Amygdala (tissue), 56 donors: ENCODE measurements around the gene KRT78.

Source experiments
- DNase-seq, 56 donors: peaks; one replicate each; lab custom pipeline; 2025; lab: John Stamatoyannopoulos, UW

KRT78 gene

GRCh38 chr12:52814710-52815155, 34.1 kb downstream of the KRT78 start:
- DNase-seq: no peak

DNA sequence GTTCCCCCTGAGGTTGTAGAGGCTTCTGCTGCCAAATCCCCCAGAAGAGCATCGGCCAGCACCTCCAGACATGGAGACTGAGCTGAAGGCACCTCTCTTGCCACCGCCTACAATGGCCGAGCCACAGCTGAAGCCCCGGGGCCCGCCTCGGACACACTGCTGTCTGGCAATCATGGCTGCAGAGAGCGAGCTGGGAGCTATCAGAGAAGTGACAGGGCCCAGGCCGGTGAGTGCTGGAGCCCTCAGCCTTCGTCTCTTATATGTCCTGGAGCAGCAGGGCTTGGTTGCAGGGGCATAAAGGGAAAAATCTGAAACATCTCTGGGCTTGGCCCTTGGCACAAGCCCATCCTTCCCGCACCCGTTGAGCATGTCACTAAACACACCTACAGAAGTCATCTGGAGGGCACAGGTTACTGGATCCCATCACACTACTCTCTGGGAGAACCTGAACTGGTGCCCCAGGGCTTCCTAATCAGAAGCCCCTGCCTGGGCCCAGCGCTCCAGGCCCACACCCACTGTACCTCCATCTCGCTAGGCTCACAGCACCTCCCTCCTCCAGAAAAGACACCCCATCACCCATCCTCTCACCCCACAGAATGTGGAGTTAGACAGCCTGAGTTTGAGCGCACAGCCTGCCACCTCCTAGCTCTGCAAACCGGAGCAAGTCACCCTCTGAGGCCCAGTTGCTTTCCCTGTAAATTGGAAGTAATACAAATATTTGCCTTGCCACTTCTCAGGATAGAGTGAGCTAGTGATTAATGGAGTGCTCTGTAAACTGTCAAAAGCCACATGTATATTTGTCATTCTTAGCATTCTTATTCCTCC, 34.7 kb downstream of the KRT78 start, which contains the start of gene KRT4:
TSS of gene KRT4 (minus strand) at position 232 of the 825 bp plus-strand sequence. CDS start at position 174, 58 bp downstream.
- no peak for DNase-seq

GRCh38 chr12:52813203-52813819, 35.5 kb downstream of the KRT78 start:
- no peak for DNase-seq

DNA sequence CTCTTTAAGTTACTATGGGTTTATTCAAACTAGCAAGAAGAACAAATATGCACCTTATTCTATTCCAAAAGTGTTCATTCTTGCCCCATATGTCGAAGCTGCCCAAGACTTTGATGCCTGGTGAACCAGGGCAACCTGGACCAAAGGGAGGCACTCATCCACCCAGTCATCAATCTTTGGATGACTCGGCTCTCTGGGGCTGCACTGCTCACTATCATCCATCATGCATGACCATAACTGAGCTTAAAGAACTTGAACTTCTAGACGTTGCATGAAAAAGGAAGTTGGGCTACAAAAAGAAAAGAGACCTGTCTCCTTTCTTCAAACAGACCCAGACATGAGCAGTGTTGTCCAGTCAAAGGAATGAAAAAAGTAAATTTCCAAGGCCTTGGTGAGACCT, 36.0 kb downstream of the KRT78 start:
- DNase-seq: no peak

GRCh38 chr12:52812073-52812400, 36.8 kb downstream of the KRT78 start:
- DNase-seq: no peak

DNA sequence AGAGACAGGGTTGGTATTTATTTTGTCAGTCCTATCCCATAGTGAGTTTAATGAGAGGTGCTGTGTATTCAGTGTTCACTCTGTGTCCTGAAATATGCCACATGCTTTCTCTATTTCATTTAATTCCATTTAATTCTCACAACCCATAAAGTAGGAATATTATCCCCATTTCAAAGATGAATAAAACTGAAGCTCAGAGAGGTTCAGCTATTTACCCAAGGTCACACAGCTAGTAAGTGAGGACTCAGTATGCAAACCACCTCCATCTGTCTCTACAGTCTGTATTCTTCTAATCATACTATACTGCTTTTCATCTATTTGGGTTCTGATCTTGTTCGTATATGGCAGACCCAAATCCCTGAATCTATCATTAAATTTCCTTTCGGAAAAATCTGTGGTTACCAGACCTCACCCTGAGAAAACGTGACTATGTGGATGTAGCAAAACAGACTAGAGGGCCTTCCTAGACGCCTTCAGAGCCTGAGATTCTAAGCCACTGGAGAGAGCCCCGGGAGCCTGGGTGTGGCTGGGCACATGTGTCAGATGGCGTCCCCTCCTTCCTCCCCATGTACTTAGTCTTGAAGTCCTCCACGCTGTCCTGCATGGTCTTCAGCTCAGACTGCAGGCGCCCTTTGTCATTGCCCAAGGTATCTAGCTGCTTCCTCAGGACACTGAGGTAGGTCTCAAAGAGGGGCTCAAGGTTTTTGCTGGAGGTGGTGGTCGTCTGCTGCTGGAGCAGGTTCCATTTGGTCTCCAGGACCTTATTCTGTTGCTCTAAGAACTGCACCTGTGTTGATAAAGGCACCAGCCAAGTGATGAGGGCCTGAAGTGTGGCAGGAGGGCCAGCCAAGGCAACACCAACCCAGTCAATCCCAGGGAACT, 37.4 kb downstream of the KRT78 start:
- no peak for DNase-seq

- no peak for DNase-seq
These were observed 38.2 kb downstream of the KRT78 start for GRCh38 chr12:52810554-52810953.

DNA sequence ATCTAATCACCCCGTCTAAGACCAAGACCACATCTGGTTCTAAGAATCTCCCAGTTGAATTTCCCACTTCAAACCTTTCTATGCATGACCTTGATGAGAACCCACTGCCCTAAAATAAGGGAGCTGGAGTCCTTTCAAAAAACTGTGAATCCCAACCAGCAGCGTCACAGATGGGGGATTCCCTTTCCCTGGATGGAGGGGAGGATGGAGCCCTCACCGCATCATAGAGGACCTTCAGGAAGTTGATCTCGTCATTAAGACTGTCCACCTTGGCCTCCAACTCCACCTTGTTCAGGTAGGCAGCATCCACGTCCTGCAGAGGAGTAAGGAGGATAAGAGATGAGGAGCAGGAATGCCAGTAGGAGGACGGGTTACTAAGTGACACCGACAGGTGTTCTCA, 39.6 kb downstream of the KRT78 start:
- DNase-seq: no peak

DNA sequence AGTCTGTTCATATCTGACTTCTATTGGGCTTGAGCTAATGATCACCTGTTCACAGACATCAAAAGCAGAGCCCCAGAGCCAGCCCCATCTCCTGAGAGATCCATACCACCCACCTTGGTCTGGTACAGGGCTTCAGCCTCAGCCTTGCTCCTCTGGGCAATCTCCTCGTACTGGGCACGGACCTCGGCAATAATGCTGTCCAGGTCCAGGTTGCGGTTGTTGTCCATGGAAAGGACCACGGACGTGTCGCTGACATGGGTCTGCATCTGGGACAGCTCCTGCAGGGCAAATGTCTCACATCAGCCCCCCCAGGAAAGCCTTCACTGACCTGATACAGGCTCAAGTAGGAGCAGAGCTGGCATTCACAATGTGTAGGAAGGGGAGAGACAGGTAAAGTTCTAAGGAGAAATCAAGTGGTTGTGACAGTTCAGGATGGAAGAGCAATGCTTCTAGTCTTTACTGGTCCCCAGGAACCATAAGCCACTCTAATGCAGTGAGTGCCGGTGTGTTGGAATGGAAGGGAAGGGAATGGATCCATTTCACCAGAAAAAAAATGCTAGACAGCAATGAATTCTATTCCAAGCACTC, 40.1 kb downstream of the KRT78 start:
- DNase-seq: no peak

DNA sequence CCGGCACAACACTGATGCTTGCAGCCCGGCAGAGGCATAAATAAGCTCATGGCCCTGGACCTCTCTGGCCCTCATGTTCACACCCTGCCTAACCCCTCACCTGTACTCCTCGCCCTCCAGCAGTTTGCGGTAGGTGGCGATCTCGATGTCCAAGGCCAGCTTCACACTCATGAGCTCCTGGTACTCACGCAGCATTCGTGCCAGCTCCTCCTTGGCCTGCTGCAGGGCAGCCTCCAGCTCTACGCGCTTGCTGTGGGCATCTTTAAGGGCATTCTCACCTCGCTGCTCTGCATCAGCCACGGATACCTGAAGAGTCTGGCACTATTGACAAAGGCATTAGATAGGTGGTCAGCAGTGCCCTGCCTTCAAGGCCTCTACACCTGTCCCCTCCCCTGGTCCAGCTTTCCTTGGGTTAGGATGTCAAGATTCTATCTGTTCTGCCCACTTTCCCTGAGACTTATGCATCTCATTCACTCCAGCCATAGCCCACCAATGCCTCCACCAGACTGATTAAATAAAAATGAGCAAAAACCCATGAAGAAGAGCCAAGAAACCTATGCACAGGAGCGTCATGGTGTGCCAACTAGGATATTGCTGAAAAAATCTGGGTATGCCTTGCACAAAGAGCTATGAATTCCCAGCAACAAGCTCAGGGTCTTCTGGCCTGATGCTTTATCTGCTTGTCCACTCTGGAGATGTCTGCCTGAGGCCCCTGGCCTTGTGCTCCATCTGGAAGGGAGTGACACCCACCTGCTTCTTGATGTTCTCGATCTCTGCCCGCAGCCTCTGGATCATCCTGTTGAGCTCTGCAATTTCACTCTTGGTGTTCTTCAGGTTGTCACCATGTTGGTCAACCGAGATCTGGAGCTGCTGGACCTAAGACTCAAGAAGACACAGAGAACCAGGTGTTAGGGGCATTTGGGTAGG, 41.0 kb downstream of the KRT78 start:
- no peak for DNase-seq

GRCh38 chr12:52806821-52807543, 41.8 kb downstream of the KRT78 start:
- no peak for DNase-seq

DNA sequence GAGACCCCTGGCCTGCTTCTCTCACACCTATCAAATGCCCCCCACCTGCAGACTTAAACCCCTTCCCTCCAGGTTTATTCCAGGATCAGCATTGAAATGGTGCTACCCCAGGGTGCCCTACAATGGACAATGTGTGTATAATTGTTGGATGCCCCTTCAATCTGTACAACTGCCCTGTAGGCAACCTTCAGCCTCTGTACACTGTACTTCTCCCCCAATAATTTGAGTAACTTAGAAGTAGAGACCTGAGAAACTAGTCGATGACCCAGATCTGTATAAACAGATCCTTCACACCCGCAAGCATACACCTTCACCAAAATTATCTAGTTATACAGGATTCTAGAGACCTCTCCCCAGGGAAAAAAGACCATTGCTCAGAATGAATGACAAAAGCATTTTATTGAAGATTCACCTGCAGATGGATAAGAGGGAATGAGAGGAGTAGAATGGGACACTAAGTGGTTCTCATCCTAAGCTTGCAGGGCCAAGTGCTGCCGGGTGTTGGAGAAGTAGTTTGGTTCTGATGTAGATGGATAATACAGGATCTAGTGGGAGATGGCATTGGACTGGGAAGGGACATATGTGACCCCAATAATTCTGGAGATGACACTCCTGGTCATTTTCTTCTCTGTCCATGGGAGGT, 42.5 kb downstream of the KRT78 start:
- DNase-seq: no peak

DNA sequence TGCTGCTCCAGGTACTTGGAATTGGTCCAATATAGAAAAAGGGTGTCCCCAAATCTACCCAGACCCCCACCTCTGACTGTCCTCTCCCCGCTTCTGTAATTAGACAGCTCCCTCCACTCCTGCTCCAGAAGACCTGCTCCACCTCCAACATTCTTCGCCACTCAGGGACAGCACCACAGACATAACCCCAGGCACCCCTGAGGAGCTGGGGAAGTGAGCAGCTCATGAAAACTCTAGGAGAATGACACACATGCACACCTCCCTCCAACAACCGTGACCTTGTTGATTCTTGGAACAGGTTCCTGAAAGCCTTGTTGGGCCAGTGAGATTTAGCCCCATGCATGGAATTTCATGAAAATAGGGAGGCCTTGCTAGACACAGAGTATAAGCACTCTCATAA, 43.1 kb downstream of the KRT78 start:
- DNase-seq: no peak

DNA sequence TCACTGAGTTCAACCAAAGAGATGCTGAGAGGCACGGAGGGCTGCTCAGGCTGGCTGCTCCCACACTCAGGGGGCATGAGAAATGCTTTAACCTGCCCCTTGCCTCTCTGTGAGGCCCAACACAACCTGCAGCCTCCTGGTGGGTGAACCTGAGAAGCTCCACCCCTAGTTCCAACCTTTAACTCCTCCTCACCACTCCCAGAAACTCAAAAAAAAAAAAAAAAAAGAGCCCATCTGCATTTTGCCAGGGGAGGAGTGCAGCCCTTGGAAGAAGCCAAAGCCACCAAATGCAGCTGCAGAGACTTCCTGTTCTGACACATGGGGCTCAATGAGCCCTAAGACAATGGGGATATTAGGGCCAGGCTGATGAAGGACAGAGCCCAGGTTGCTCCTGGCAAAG, 43.8 kb downstream of the KRT78 start:
- DNase-seq: no peak

GRCh38 chr12:52802442-52802841, 46.4 kb downstream of the KRT78 start:
- no peak for DNase-seq

GRCh38 chr12:52801773-52802172, 47.0 kb downstream of the KRT78 start:
- no peak for DNase-seq

DNA sequence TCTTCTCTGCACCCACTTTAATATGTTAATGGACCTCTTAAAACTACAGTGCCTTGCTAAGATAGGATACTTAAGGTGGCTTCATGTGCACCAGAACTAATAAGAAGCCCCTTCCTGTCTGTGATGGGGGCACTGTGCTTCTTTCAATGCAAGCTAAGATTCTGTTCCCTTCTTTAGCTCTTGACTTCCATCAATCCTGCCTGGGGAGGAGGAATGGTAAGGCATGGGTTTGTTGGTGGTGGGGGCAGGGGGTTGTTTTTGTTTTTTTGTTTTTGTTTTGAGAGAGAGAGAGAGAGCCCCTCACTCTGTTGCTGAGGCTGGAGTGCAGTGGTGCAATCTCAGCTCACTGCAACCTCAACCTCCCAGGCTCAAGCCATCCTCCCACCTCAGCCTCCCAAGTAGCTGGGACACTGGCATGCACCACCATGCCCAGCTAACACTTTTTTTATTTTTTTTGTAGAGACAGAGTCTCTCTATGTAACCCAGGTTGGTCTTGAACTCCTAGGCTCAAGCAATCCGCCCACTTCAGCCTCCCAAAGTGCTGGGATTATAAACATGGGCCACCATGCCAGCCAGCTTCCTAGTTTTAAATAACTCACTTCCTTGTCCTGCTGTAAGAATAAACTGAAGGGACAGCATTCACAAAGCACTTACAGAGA, 48.4 kb downstream of the KRT78 start:
- no peak for DNase-seq
